Neural crest cell (in vitro differentiated cells): ENCODE data around the gene KIAA1217. TPM values are rescaled to one million over a fixed set of nuclear protein-coding genes. Genes with fewer than 3 reads are reported as not detected.

Experiments used
- DNase-seq: peaks from one replicate; pipeline ENCODE4 v3.0.0; 2021; ENCODE audit warnings: low read depth, mixed read lengths, low spot score
- H3K27ac Mint-ChIP-seq: one replicate; pipeline ENCODE4 v1.8.0; 2021; ENCODE audit warnings: mild to moderate bottlenecking, mixed read lengths; ENCODE audit not compliant: unreplicated experiment
- H3K27me3 Mint-ChIP-seq: 2 replicates; pipeline ENCODE4 v1.8.0; 2021; ENCODE audit warnings: low read depth, mild to moderate bottlenecking, mixed read lengths
- H3K36me3 Mint-ChIP-seq: 2 replicates; pipeline ENCODE4 v1.8.0; 2021; ENCODE audit warnings: low read depth, mild to moderate bottlenecking, mixed read lengths
- H3K4me1 Mint-ChIP-seq: 2 replicates; pipeline ENCODE4 v1.8.0; 2021; ENCODE audit warnings: mixed read lengths
- H3K4me3 Mint-ChIP-seq: one replicate; pipeline ENCODE4 v1.8.0; 2021; ENCODE audit warnings: mild to moderate bottlenecking, mixed read lengths
- H3K9me3 Mint-ChIP-seq: 2 replicates; pipeline ENCODE4 v1.8.0; 2021; ENCODE audit warnings: mixed read lengths
- total RNA-seq: library from RNA; stranded (reverse); gene quantifications from 2 replicates; pipeline ENCODE4 v1.2.1, GENCODE V29; 2021
- TF ChIP-seq, protein P1 (sequence below): fragments of 200-600 bp; sonication (generic); conservative IDR thresholded peaks from 2 replicates; pipeline ENCODE4 v1.5.0; 2021; ENCODE audit warnings: antibody characterized with exemption, mild to moderate bottlenecking

Gene KIAA1217
- total RNA-seq, 1 donor from 2014 or later = 10.5 TPM

GRCh38 chr10:24459836-24460235 lies 250.9 kb downstream of the KIAA1217 start:
- H3K4me1 Mint-ChIP-seq = no peaks in the 10 kb centered on the region
- H3K27ac Mint-ChIP-seq = no peak overlapping the region
- no peaks in the 10 kb centered on the region for H3K27me3 Mint-ChIP-seq
- no peaks in the 10 kb centered on the region for H3K9me3 Mint-ChIP-seq
- no peaks in the 10 kb centered on the region for H3K36me3 Mint-ChIP-seq
- TF ChIP-seq, protein P1, sequence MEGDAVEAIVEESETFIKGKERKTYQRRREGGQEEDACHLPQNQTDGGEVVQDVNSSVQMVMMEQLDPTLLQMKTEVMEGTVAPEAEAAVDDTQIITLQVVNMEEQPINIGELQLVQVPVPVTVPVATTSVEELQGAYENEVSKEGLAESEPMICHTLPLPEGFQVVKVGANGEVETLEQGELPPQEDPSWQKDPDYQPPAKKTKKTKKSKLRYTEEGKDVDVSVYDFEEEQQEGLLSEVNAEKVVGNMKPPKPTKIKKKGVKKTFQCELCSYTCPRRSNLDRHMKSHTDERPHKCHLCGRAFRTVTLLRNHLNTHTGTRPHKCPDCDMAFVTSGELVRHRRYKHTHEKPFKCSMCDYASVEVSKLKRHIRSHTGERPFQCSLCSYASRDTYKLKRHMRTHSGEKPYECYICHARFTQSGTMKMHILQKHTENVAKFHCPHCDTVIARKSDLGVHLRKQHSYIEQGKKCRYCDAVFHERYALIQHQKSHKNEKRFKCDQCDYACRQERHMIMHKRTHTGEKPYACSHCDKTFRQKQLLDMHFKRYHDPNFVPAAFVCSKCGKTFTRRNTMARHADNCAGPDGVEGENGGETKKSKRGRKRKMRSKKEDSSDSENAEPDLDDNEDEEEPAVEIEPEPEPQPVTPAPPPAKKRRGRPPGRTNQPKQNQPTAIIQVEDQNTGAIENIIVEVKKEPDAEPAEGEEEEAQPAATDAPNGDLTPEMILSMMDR = no peak
- DNase-seq = no peak
- no peak overlapping the region for H3K4me3 Mint-ChIP-seq

DNA sequence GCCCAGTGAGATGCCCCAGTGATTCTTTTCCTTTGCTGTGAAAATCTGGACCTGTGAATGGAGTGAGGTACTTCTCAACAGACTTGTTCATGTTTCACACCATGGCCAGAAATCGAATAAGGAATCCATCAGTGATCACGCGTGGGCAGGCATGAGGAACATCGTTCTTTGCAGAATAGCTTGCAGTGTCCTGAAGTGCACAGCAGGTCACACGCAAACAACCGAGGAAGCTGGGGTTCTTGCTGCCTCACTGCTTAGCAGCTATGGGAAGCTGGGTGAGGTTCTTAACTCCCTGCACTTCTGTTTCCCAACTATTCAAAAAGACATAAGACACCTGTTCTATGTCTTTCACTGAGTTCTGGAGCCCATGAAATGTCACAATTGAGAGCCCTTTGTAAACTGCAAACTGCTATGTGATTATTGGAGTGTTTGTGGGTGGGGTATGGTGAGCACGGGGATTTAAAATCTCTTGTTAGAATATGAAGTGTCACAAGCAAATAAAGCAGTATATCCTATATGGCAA lies 253.4 kb downstream of the KIAA1217 start:
- no peak overlapping the region for H3K4me3 Mint-ChIP-seq
- no peaks in the 10 kb centered on the region for H3K36me3 Mint-ChIP-seq
- TF ChIP-seq, protein P1 = no peak
- no peaks in the 10 kb centered on the region for H3K27me3 Mint-ChIP-seq
- no peaks in the 10 kb centered on the region for H3K4me1 Mint-ChIP-seq
- no peak for DNase-seq
- no peak overlapping the region for H3K27ac Mint-ChIP-seq
- no peaks in the 10 kb centered on the region for H3K9me3 Mint-ChIP-seq

GRCh38 chr10:24462889-24463552 lies 254.1 kb downstream of the KIAA1217 start:
- no peak for DNase-seq

DNA sequence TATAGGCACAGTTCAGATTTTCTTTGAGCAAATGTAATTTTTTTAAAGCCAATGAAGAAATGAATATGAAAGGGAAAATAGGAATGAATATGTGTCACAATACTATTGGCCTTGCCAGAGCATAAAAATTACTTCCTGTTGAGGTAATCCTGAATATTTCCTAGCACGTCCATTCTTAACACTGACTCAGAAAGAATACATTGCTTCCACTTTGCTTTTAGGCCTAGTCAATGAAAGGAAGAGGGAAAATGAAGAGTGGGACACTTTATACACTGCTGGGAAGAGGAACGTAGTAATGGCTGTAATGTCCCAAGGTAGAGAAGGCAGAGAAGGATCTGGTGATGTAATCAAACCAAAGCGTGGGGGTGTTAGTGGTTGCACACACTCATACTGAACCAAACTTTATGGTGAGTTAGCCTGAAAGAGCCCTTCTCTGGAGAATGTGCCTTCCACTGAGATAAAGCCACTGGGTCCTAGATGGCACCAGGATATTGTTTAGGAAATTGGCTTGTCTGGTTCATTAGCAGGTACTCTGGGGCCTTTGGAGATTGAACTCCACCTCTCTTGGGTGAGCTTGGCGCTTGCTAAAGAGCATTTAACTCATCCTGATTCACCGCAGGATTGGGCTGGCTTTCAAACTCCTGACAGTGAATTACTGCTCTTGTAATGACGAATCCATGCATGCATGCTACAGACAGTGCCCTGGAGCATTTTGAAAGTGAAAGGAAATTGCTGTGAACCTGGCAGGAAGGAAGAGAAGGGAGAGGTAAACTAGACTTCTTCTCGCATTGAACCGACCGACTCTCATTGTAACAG lies 254.9 kb downstream of the KIAA1217 start:
- H3K4me1 Mint-ChIP-seq = no peaks in the 10 kb centered on the region
- TF ChIP-seq, protein P1 = no peak
- no peaks in the 10 kb centered on the region for H3K9me3 Mint-ChIP-seq
- no peak for DNase-seq
- no peak overlapping the region for H3K27ac Mint-ChIP-seq
- no peaks in the 10 kb centered on the region for H3K36me3 Mint-ChIP-seq
- H3K4me3 Mint-ChIP-seq = no peak overlapping the region
- no peaks in the 10 kb centered on the region for H3K27me3 Mint-ChIP-seq

More at GRCh38 chr10:24462889-24463552, 254.1 kb downstream of the KIAA1217 start:
- Mint-ChIP-seq H3K4me3 (no peak overlapping the region), H3K9me3 (no peaks in the 10 kb centered on the region), H3K27ac (no peak overlapping the region), H3K36me3 (no peaks in the 10 kb centered on the region), H3K4me1 (no peaks in the 10 kb centered on the region), H3K27me3 (no peaks in the 10 kb centered on the region)
- TF ChIP-seq, protein P1 = no peak

DNA sequence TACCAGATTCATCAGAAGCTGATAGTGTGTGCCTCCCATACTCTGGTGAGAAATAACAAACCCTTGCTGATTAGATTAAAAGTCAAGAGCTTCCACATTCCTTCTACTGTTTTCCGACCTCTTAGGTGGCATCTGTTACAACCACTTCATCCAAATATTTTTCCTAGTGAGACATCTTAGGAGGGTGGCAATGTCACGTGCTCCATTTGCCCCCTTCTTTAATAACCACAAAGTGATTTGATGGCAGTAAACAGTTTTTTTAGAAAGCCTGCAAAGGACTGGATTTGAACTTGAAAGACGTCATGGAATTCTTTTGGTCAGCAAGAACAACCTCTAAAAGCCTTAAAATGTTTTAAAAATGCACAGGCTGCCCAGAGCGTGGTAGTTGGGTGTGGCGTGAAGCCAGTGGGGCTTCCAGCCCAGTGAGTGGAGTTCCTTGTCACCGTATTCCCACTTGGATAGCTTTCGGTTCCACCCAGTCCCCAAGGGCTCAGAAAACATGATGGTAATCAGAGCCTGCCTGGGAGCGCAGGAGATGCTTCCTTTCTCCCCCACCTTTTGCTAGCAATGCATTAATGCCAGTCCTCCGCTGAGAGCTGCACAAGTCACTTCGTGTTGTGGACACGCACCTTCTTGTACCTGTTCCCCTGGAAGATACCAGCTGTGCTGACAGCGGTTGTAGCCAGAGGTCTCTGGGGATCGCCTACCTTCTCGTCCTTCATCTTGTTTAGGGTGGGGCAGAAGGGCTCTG lies 256.4 kb downstream of the KIAA1217 start:
- TF ChIP-seq, protein P1 = no peak
- Mint-ChIP-seq H3K27me3 (no peaks in the 10 kb centered on the region), H3K27ac (no peak overlapping the region), H3K4me3 (no peak overlapping the region), H3K4me1 (no peaks in the 10 kb centered on the region), H3K9me3 (peaks cover 4% of the 10 kb centered on the region), H3K36me3 (no peaks in the 10 kb centered on the region)
- no peak for DNase-seq
